Upper lobe of left lung (tissue), 6 donors: Measurements from ENCODE around the gene VMP1. TPM values are rescaled to one million over a fixed set of nuclear protein-coding genes. Genes with fewer than 3 reads are reported as not detected.
"Not testable (repeated sequence)": the region's sequence is repeated elsewhere in the genome, so short reads cannot be mapped to it uniquely, and the experiment has no call there.

Source experiments
- ATAC-seq, 2 donors: fragments of 200-7000 bp; cut with Tn5 transposase; one replicate each; pipeline ENCODE4 v1.9.1; 2022; ENCODE audit warnings: mild to moderate bottlenecking in 2 of 2, moderate library complexity in 2 of 2; ENCODE audit not compliant: low FRiP score in 2 of 2
- DNase-seq, 2 donors: peaks; one replicate each; pipeline ENCODE4 v3.0.0-alpha.2; 2019 to 2020
- H3K27ac ChIP-seq, 4 donors: fragments of 200-600 bp; sonication (generic); one replicate each; pipeline ENCODE4 v1.5.1; 2016 to 2019
- H3K27me3 ChIP-seq, 4 donors: fragments of 200-600 bp; sonication (generic); one replicate each; pipeline ENCODE4 v1.5.1; 2017 to 2019
- H3K36me3 ChIP-seq, 4 donors: fragments of 200-600 bp; sonication (generic); one replicate each; pipeline ENCODE4 v1.5.1; 2016 to 2019
- H3K4me1 ChIP-seq, 4 donors: fragments of 200-600 bp; sonication (generic); one replicate each; pipeline ENCODE4 v1.5.1; 2018 to 2019
- H3K4me3 ChIP-seq, 4 donors: fragments of 200-600 bp; sonication (generic); one replicate each; pipeline ENCODE4 v1.5.1; 2017 to 2019; ENCODE audit warnings: mild to moderate bottlenecking in 2 of 4, moderate library complexity in 1 of 4
- H3K9me3 ChIP-seq, 4 donors: fragments of 200-600 bp; sonication (generic); one replicate each; pipeline ENCODE4 v1.5.1; 2018 to 2019
- CTCF ChIP-seq, 6 experiments: fragments of 450-650 bp in 4 of 6; fragments of 200-600 bp in 2 of 6; sonication (generic) in 2 of 6; IDR thresholded peaks; one replicate each; pipeline ENCODE4 v1.5.1; 2016 to 2019; ENCODE audit warnings: antibody characterized with exemption in 6 of 6
- EP300 ChIP-seq, 4 donors: sonication (generic); formaldehyde crosslinking; IDR thresholded peaks; one replicate each; pipeline ENCODE4 v1.5.1; 2017; ENCODE audit warnings: antibody characterized with exemption in 4 of 4, control low read depth in 2 of 4
- POLR2A ChIP-seq, 4 donors: fragments of 450-650 bp; IDR thresholded peaks; one replicate each; pipeline ENCODE4 v1.5.1; 2016 to 2017; ENCODE audit warnings: antibody characterized with exemption in 4 of 4, mild to moderate bottlenecking in 2 of 4
- POLR2AphosphoS5 ChIP-seq, 2 donors: sonication (generic); formaldehyde crosslinking; IDR thresholded peaks; one replicate each; pipeline ENCODE4 v1.5.1; 2017; ENCODE audit warnings: antibody characterized with exemption in 2 of 2
- WGBS, 2 donors: methylation state at CpG; one replicate each; pipeline ENCODE4 v1.1.5; 2017 to 2018; 5-methylcytosine and 5-hydroxymethylcytosine counted together
- total RNA-seq, 6 donors: library from RNA; depleted of rRNA in 4 of 6; stranded (reverse); fragments of >200 nt in 4 of 6; gene quantifications; one replicate each; pipeline versions ENCODE4 v1.1.0 to v1.2.1, GENCODE V29; 2016 to 2021
- donor health status: DM: no; HTN: no; CAD: no; lungs with moderate emphysema.
- donor health status: DM: no; HTN: yes; CAD: no; lungs with severe emphysema.

VMP1 gene
- total RNA-seq, 6 donors from 2014 or later, result 124 to 246 (median 181) TPM

GRCh38 chr17:59825533-59826322, 118.3 kb downstream of the VMP1 start:
- TF ChIP-seq POLR2A (IDR thresholded peaks at IDR 0.05) (no peak), EP300 (IDR thresholded peaks at IDR 0.05) (peak in 3 of 4 donors; percentile 23 to 65 (median 55)), POLR2AphosphoS5 (IDR thresholded peaks at IDR 0.05) (peak in 1 of 2 donors; percentile 50)
- Histone ChIP-seq H3K4me3 (no peak overlapping the region), H3K27me3 (no peaks in the 10 kb centered on the region), H3K9me3 (no peaks in the 10 kb centered on the region), H3K27ac (peak overlapping the region; percentile 36 to 67 (median 52)), H3K36me3 (peaks cover 0 to 5% (median 0%) of the 10 kb centered on the region in 4 donors), H3K4me1 (peaks cover 23 to 39% (median 34%) of the 10 kb centered on the region in 4 donors)
- ATAC-seq (peak in 1 of 2 donors; percentile 58), DNase-seq (no peak)
- 71 to 76% methylated on average over 5 of the region's 5 CpGs for WGBS, 2 donors

DNA sequence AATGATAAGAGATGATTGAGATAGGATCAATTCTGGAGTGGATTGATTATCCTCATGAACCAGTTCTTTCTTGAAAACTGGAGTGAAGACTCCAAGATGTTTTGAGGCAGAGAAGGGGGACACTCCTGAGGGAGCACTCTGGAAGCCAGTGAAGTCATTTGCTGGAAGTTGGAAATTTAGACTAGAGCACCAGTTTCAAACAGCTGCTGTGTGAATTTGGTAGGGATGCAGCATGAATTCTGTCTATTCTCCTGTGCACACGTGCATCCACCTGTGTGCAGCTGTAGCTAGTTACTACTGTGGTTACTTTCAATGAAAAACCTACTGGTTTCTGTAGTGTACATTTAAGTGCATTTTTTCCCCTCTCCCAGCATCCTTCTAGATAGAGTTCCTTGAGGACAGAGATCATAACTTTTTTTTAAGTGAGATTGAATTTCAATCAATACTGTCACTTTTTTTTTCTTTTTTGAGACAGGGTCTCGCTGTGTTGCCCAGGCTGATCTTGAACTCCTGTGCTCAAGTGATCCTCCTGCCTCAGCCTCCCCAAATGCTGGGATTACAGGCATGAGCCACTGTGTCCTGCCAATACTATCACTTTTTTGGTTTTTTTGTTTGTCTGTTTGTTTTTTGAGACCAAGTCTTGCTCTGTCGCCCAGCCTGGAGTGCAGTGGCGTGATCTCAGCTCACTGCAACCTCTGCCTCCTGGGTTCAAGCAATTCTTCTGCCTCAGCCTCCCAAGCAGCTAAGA, 119.4 kb downstream of the VMP1 start:
- H3K4me1 ChIP-seq, result peaks cover 23 to 39% (median 36%) of the 10 kb centered on the region in 4 donors
- no peak for DNase-seq
- TF ChIP-seq CTCF (IDR thresholded peaks at IDR 0.05) (no peak), POLR2A (IDR thresholded peaks at IDR 0.05) (no peak), POLR2AphosphoS5 (IDR thresholded peaks at IDR 0.05) (no peak), EP300 (IDR thresholded peaks at IDR 0.05) (no peak)
- H3K27me3 ChIP-seq, result no peaks in the 10 kb centered on the region
- H3K9me3 ChIP-seq, result no peaks in the 10 kb centered on the region
- no peak for ATAC-seq
- H3K27ac ChIP-seq, result peak overlapping the region in 2 of 4 donors; percentile 78 to 80
- H3K4me3 ChIP-seq, result no peak overlapping the region
- WGBS, 2 donors, result 81 to 86% methylated on average over 4 of the region's 4 CpGs
- H3K36me3 ChIP-seq, result peaks cover 0 to under 1% (median 0%) of the 10 kb centered on the region in 4 donors

DNA sequence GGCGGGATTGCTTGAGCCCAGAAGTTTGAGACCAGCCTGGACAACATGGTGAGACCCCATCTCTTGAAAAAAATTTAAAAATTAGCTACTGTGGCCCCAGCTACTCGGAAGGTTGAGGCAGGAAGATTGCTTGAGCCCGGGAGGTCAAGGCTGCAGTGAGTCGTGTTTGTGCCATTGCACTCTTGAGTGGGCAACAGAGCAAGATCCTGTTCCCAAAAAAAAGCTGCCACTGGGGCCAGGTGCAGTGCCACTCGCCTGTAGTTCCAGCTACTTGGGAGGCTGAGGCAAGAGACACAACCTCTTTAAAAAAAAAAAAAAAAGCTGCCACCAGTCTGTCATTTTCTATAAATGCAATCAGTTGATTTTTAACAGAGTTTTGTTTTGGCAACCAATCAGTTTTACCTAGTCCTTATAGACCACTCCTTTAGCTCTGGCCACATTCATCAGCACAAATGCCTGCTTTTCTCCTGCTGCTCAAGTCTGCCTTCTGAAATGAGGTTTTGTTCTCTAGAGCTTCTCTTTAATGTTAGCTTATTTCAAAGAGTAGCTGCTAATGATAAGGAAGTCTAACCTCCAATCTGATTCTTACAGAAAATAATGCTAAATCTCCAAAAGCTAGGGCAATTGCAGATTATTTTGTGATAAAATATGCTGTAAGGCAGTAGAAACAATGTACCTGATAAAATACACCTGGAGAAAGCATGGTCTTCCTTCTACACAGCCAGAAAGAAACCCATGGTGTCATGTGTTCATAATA, 120.4 kb downstream of the VMP1 start:
- no peak for DNase-seq
- H3K9me3 ChIP-seq, result no peaks in the 10 kb centered on the region
- peak overlapping the region; percentile 65 to 80 (median 76) for H3K27ac ChIP-seq
- H3K27me3 ChIP-seq, result no peaks in the 10 kb centered on the region
- 67 to 78% methylated on average over 5 of the region's 5 CpGs for WGBS, 2 donors
- no peak overlapping the region for H3K4me3 ChIP-seq
- H3K36me3 ChIP-seq, result no peaks in the 10 kb centered on the region
- H3K4me1 ChIP-seq, result peaks cover 23 to 39% (median 36%) of the 10 kb centered on the region in 4 donors
- TF ChIP-seq EP300 (IDR thresholded peaks at IDR 0.05) (no peak), CTCF (IDR thresholded peaks at IDR 0.05) (no peak), POLR2A (IDR thresholded peaks at IDR 0.05) (no peak), POLR2AphosphoS5 (IDR thresholded peaks at IDR 0.05) (no peak)
- no peak for ATAC-seq

DNA sequence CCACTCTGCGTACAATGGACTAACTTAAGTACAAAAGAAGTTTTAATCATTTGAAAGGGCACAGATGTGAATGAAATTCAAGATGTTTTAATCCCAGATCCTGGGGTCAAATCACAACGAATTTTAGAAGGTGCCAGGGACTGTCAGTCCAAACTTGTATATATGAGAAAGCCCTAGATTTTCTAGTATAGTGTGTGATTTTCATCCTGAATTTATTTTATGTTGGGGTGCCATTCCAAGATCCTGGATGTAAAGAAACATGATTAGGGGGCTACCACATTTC, 121.0 kb downstream of the VMP1 start:
- no peaks in the 10 kb centered on the region for H3K27me3 ChIP-seq
- ATAC-seq (no peak), DNase-seq (no peak)
- no peaks in the 10 kb centered on the region for H3K36me3 ChIP-seq
- H3K4me1 ChIP-seq, result peaks cover 23 to 39% (median 36%) of the 10 kb centered on the region in 4 donors
- TF ChIP-seq CTCF (IDR thresholded peaks at IDR 0.05) (no peak), POLR2A (IDR thresholded peaks at IDR 0.05) (no peak), POLR2AphosphoS5 (IDR thresholded peaks at IDR 0.05) (no peak), EP300 (IDR thresholded peaks at IDR 0.05) (no peak)
- H3K9me3 ChIP-seq, result no peaks in the 10 kb centered on the region
- peak overlapping the region; percentile 65 to 80 (median 76) for H3K27ac ChIP-seq
- WGBS, 2 donors, result 69 to 79% methylated on average over 2 of the region's 2 CpGs
- no peak overlapping the region for H3K4me3 ChIP-seq

DNA sequence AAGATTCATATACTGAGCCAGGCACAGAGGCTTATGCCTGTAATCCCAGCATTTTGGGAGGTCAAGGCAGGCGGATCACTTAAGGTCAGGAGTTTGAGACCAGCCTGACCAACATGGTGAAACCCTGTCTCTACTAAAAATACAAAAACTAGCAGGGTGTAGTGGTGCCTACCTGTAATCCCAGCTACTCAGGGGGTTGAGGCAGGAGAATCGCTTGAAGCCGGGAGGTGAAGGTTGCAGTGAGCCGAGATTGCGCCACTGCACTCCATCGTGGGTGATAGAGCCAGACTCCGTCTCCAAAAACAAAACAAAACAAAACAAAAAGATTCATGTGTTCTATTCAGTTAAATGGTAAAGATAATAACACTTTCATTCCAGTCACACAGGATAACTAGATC, 121.4 kb downstream of the VMP1 start:
- not testable (repeated sequence) for DNase-seq, H3K27me3 ChIP-seq, H3K9me3 ChIP-seq, H3K36me3 ChIP-seq
- ATAC-seq, result peak in 1 of 2 donors; percentile 16
- Histone ChIP-seq H3K4me3 (peak overlapping the region in 1 of 4 donors; percentile 28), H3K27ac (peak overlapping the region; percentile 65 to 80 (median 76)), H3K4me1 (peaks cover 23 to 39% (median 36%) of the 10 kb centered on the region in 4 donors)
- WGBS, 2 donors, result 34 to 37% methylated on average over 6 to 7 of the region's 7 CpGs
